Calu3 (cell line): ENCODE results near the gene FBXW7. TPM values are rescaled to one million over a fixed set of nuclear protein-coding genes. Genes with fewer than 3 reads are reported as not detected.

Experiments
- BruUV-seq: library from RNA; stranded (reverse); fragments of 400-500 nt; replicated peaks from 2 replicates; lab custom pipeline; 2021; lab: Mats Ljungman, UMichigan
- CTCF ChIA-PET: fragments of 300-600 bp; sonication (Branson Sonifier 250); formaldehyde crosslinking; loops from one replicate; lab custom pipeline; 2022; ENCODE audit warnings: antibody characterized with exemption; lab: Charles Lee
- DNase-seq: peaks from one replicate; pipeline ENCODE4 v3.0.0; 2022
- H3K27ac Mint-ChIP-seq: one replicate; pipeline ENCODE4 v1.8.0; 2022; ENCODE audit warnings: mixed read lengths; ENCODE audit not compliant: unreplicated experiment
- H3K27me3 Mint-ChIP-seq: one replicate; pipeline ENCODE4 v1.8.0; 2022; ENCODE audit warnings: mixed read lengths; ENCODE audit not compliant: unreplicated experiment
- H3K36me3 Mint-ChIP-seq: one replicate; pipeline ENCODE4 v1.8.0; 2022; ENCODE audit warnings: mild to moderate bottlenecking, moderate library complexity, mixed read lengths; ENCODE audit not compliant: insufficient read depth, unreplicated experiment
- H3K4me1 Mint-ChIP-seq: one replicate; pipeline ENCODE4 v1.8.0; 2022; ENCODE audit warnings: mild to moderate bottlenecking, low read depth, mixed read lengths; ENCODE audit not compliant: unreplicated experiment
- H3K4me3 Mint-ChIP-seq: one replicate; pipeline ENCODE4 v1.8.0; 2022; ENCODE audit warnings: mild to moderate bottlenecking, low read depth, moderate library complexity, mixed read lengths; ENCODE audit not compliant: unreplicated experiment
- H3K9me3 Mint-ChIP-seq: one replicate; pipeline ENCODE4 v1.8.0; 2022; ENCODE audit warnings: low read depth, mixed read lengths; ENCODE audit not compliant: unreplicated experiment
- CTCF ChIP-seq: fragments of 200-600 bp; IDR thresholded peaks from one replicate; pipeline ENCODE4 v1.8.0; 2022; ENCODE audit warnings: antibody characterized with exemption; ENCODE audit not compliant: unreplicated experiment
- intact Hi-C: fragments of 100-400 bp; cut with micrococcal nuclease; formaldehyde crosslinking; loops from one replicate; pipeline ENCODE4 v1.10.0; 2022; ENCODE audit not compliant: unreplicated experiment
- total RNA-seq: library from RNA; stranded (reverse); gene quantifications from 2 replicates; pipeline ENCODE4 v1.2.3, GENCODE V29; 2022

Gene FBXW7
- total RNA-seq, 1 experiment from 2014 or later = 38.7 TPM

- no peak overlapping the region for H3K4me3 Mint-ChIP-seq
- CTCF ChIA-PET = no interaction called here
- DNase-seq = no peak
- no peak overlapping the region for H3K27ac Mint-ChIP-seq
- no peak for TF ChIP-seq CTCF
- no peaks in the 10 kb centered on the region for H3K9me3 Mint-ChIP-seq
- H3K4me1 Mint-ChIP-seq = no peaks in the 10 kb centered on the region
- no peaks in the 10 kb centered on the region for H3K27me3 Mint-ChIP-seq
- BruUV-seq = no TSS peak
- H3K36me3 Mint-ChIP-seq = no peaks in the 10 kb centered on the region
- intact Hi-C loops = no loop called here
These were observed 166.0 kb downstream of the FBXW7 start for GRCh38 chr4:152369902-152370295.

GRCh38 chr4:152369203-152369901 lies 166.5 kb downstream of the FBXW7 start:
- DNase-seq = no peak
- no TSS peak for BruUV-seq
- CTCF ChIA-PET = no interaction called here
- no peaks in the 10 kb centered on the region for H3K36me3 Mint-ChIP-seq
- intact Hi-C loops = no loop called here
- no peaks in the 10 kb centered on the region for H3K9me3 Mint-ChIP-seq
- no peak for TF ChIP-seq CTCF
- H3K4me3 Mint-ChIP-seq = no peak overlapping the region
- no peak overlapping the region for H3K27ac Mint-ChIP-seq
- no peaks in the 10 kb centered on the region for H3K27me3 Mint-ChIP-seq
- H3K4me1 Mint-ChIP-seq = no peaks in the 10 kb centered on the region

- H3K9me3 Mint-ChIP-seq = no peaks in the 10 kb centered on the region
- no peak overlapping the region for H3K27ac Mint-ChIP-seq
- H3K36me3 Mint-ChIP-seq = no peaks in the 10 kb centered on the region
- intact Hi-C loops = no loop called here
- TF ChIP-seq CTCF = no peak
- H3K27me3 Mint-ChIP-seq = no peaks in the 10 kb centered on the region
- CTCF ChIA-PET = no interaction called here
- H3K4me1 Mint-ChIP-seq = no peaks in the 10 kb centered on the region
- no peak overlapping the region for H3K4me3 Mint-ChIP-seq
- no peak for DNase-seq
- BruUV-seq = no TSS peak
These were observed 167.9 kb downstream of the FBXW7 start for GRCh38 chr4:152368001-152368400.

- H3K36me3 Mint-ChIP-seq = no peaks in the 10 kb centered on the region
- TF ChIP-seq CTCF = no peak
- CTCF ChIA-PET = no interaction called here
- H3K4me3 Mint-ChIP-seq = no peak overlapping the region
- DNase-seq = no peak
- no peaks in the 10 kb centered on the region for H3K4me1 Mint-ChIP-seq
- intact Hi-C loops = no loop called here
- H3K27me3 Mint-ChIP-seq = no peaks in the 10 kb centered on the region
- no peak overlapping the region for H3K27ac Mint-ChIP-seq
- BruUV-seq = no TSS peak
- no peaks in the 10 kb centered on the region for H3K9me3 Mint-ChIP-seq
These were observed 171.0 kb downstream of the FBXW7 start for GRCh38 chr4:152364883-152365282.
